Measurements from ENCODE around the gene ILK.

DNA sequence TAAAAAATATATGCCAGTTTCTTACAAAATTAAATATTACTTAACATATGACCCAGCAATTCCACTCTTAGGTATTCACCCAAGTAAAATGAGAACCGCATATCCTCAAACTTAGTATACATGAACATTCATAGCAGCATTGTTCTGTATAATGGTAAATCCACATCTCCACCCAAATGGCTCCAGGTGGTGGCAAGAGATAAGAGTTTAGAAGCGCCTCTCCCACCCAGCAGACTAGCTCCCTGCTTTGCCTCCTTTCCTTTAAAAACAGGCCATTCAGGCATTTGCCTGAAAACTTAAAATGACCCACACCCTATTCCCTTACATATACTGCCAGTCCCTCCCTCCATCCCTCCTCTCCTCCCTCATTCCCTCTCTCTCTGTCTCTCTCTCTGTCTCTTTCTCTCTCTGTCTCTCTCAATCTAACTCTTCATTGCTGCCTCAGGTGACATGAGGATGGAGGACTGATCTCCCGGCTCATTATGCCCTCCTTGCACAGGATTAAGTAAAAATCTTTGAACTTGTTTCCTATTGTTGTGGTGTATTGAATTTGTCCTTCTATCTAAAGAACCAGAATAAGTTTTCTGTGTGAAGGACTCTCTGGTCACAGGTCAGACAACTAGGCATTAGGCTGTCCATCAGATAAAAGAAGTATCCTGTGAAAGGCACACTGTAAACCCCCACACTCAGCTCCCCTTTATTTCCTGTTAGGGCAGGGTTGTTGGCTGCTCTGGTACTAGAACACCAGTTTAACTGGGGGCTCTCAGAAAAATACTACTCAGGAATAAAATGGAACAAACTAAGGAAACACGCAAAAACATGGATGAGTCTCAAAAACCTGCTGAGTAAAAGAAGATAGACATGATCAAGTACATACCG is 48.5 kb upstream of the ILK start:
- TF ChIP-seq, protein P1, sequence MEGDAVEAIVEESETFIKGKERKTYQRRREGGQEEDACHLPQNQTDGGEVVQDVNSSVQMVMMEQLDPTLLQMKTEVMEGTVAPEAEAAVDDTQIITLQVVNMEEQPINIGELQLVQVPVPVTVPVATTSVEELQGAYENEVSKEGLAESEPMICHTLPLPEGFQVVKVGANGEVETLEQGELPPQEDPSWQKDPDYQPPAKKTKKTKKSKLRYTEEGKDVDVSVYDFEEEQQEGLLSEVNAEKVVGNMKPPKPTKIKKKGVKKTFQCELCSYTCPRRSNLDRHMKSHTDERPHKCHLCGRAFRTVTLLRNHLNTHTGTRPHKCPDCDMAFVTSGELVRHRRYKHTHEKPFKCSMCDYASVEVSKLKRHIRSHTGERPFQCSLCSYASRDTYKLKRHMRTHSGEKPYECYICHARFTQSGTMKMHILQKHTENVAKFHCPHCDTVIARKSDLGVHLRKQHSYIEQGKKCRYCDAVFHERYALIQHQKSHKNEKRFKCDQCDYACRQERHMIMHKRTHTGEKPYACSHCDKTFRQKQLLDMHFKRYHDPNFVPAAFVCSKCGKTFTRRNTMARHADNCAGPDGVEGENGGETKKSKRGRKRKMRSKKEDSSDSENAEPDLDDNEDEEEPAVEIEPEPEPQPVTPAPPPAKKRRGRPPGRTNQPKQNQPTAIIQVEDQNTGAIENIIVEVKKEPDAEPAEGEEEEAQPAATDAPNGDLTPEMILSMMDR (IDR thresholded peaks at IDR 0.05): no peak
- TF ChIP-seq POLR2A (IDR thresholded peaks at IDR 0.05): no peak
- no peak for TF ChIP-seq POLR2AphosphoS5 (IDR thresholded peaks at IDR 0.05)
